Renal cortex interstitium (tissue), 11 donors: ENCODE results near the gene ZRANB1. TPM values are rescaled to one million over a fixed set of nuclear protein-coding genes. Genes with fewer than 3 reads are reported as not detected.

Source experiments
- DNase-seq, 11 donors: peaks; one replicate each; pipeline ENCODE4 v3.0.0-alpha.2; 2013; ENCODE audit warnings: low read depth in 9 of 11, low spot score in 4 of 11; ENCODE audit errors: extremely low read depth in 1 of 11
- polyA plus RNA-seq, 3 donors: library from polyadenylated mRNA; unstranded; fragments of 120-200 nt; gene quantifications; one replicate each; pipeline ENCODE4 v1.2.1, GENCODE V29; 2013; ENCODE audit not compliant: insufficient read length in 3 of 3

ZRANB1 gene
- polyA plus RNA-seq, 3 donors = 24.2 to 32.6 (median 27.0) TPM

GRCh38 chr10:124916098-124916584, 25.8 kb upstream of the ZRANB1 start:
- DNase-seq = peak in 4 of 11 donors; percentile 3 to 26 (median 18)

- DNase-seq = peak; percentile 87 to 97 (median 95)
Observed at GRCh38 chr10:124916585-124917427, 25.1 kb upstream of the ZRANB1 start.

GRCh38 chr10:124917428-124918190, 24.3 kb upstream of the ZRANB1 start:
- peak in 10 of 11 donors; percentile 33 to 67 (median 56) for DNase-seq

- no peak for DNase-seq
Observed at GRCh38 chr10:124918191-124918830, 23.6 kb upstream of the ZRANB1 start.

- DNase-seq = no peak
Observed at GRCh38 chr10:124918906-124919305, 23.0 kb upstream of the ZRANB1 start.

- DNase-seq = no peak
Observed at GRCh38 chr10:124921261-124921660, 20.7 kb upstream of the ZRANB1 start.

- no peak for DNase-seq
Observed at GRCh38 chr10:124923684-124924083, 18.2 kb upstream of the ZRANB1 start.

GRCh38 chr10:124926548-124926947, 15.4 kb upstream of the ZRANB1 start:
- no peak for DNase-seq

- no peak for DNase-seq
Observed at GRCh38 chr10:124928087-124928486, 13.8 kb upstream of the ZRANB1 start.

- no peak for DNase-seq
Observed at GRCh38 chr10:124928545-124928944, 13.4 kb upstream of the ZRANB1 start.

GRCh38 chr10:124935946-124936345, 6.0 kb upstream of the ZRANB1 start:
- no peak for DNase-seq

- no peak for DNase-seq
Observed at GRCh38 chr10:124936813-124937212, 5.1 kb upstream of the ZRANB1 start.

- no peak for DNase-seq
Observed at GRCh38 chr10:124939290-124939689, 2.6 kb upstream of the ZRANB1 start.

- DNase-seq = no peak
Observed at GRCh38 chr10:124942317-124943169, 620 bp downstream of the ZRANB1 start.

GRCh38 chr10:124943301-124944092, 1.6 kb downstream of the ZRANB1 start:
- DNase-seq = peak in 2 of 11 donors; percentile 9 to 20

- DNase-seq = no peak
Observed at GRCh38 chr10:124944982-124945381, 3.1 kb downstream of the ZRANB1 start.

- peak in 1 of 11 donors; percentile 12 for DNase-seq
Observed at GRCh38 chr10:124946945-124947344, 5.0 kb downstream of the ZRANB1 start.

- no peak for DNase-seq
Observed at GRCh38 chr10:124949543-124949942, 7.6 kb downstream of the ZRANB1 start.
